HG02623 (cell line): ENCODE results near the gene DEDD.
"Not testable (repeated sequence)": the region's sequence is repeated elsewhere in the genome, so short reads cannot be mapped to it uniquely, and the experiment has no call there.

Source experiments
- ATAC-seq: cut with Tn5 transposase; IDR thresholded peaks from one replicate; pipeline ENCODE4 v1.9.1; 2021; ENCODE audit warnings: moderate library complexity; ENCODE audit not compliant: unreplicated experiment

The DEDD gene

GRCh38 chr1:161130266-161130665, 2.2 kb downstream of the DEDD start:
- no peak for ATAC-seq

DNA sequence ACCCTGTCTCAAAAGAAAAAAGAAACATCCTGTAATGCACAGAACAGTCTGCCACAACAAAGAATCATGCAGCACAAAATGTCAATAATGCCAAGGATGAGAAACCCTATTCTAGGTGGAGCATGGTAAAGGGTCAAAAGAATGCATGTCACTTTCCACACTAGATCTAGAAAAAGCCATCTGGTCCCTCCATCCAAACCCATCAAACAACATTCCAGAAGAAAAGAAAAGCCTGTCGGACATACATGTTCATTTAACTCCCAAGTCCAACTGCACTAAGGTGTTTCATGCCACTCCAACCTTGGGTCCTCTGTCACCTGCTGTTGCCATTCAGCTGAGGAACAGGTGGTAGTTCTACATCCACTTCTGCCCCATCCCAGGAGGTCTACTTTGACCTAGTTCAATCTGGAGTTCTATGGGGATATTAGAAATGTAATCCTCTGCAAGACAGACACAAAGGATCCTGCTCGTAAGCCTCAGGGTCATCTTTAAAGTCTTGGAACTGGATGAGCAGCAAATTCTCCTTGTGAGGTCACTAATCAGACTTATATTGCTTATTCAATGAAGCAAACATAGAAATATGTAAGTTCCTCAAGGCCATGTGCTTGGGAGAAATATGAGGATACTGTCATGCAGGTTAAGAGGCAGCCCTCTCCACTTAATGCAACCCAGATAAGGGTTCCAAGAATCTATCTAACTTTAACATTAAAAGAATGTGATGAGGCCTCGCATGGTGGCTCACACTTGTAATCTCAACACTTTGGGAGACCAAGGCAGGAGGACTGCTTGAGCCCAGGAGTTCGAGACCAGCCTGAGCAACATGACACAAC, 3.7 kb downstream of the DEDD start:
- ATAC-seq = no peak

GRCh38 chr1:161127649-161128048, 4.8 kb downstream of the DEDD start:
- ATAC-seq = no peak

GRCh38 chr1:161122967-161123366, 9.5 kb downstream of the DEDD start:
- no peak for ATAC-seq

DNA sequence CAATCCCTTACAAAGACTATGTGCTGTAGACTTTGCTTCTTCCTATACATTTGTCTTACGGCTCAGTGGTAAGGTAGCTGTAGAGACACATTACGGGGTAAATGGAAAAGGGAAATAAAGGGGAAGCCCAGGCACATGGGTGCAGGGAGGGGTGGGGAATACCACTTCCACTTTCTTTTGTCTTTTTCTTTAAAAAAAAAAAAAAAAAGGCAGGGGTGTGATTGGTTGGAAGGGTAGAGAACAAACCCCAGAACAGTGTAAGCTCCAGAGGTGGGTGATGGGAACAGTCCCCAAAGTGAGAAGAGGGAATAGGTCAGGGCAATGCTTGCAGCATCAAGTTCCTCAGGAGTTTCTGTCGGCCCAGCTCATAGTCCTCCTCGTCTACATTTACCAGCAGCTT, 10.6 kb downstream of the DEDD start:
- ATAC-seq = no peak

DNA sequence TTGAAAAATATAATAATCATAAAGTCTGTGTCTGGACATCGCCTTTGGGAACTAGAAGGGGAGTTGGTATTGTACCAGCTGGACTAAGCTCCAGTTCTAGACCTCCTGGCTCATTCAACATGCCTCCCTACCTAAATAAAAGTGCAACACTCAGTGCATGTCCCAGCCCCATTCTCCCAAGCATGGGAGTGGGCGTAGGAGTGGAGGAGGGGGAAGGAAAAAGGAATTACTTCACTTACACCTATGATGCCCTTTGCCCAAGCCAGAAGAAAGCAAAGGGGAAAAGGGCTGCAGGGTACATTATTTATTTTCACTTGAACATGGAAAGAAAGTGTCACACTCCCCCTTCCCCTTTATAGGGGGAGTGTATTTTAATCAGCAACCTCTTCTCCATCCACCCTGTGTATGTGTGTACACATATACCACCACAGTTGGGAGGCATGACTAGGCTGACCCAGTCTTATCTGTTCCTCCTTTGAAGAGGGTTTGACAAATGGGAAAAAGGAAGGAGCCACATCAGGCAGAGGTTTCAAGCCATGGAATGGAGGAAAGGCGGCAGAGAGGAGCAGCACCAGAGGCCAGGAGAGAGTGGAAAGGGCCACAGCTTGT, 11.3 kb downstream of the DEDD start:
- ATAC-seq = no peak

DNA sequence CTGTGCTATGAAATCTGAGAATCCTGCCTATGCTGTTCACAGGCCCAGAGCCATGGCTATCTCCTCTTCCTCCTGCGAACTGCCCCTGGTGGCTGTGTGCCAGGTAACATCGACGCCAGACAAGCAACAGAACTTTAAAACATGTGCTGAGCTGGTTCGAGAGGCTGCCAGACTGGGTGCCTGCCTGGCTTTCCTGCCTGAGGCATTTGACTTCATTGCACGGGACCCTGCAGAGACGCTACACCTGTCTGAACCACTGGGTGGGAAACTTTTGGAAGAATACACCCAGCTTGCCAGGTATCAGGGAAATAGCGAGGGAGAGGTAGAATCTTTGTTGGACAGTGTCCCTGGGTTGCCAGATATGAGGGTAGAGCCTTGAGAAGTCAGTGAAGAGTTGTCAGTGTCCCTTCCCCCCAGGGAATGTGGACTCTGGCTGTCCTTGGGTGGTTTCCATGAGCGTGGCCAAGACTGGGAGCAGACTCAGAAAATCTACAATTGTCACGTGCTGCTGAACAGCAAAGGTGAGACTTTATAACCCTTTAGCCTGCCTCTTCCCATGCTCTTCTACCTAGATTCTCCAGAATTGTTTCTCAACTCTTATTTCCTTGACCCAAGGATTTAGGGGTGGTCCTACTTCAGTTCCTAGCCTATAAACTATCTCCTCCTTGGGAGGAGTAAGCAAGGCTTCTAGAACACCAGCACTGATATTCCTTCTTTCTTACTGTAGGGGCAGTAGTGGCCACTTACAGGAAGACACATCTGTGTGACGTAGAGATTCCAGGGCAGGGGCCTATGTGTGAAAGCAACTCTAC, 13.2 kb downstream of the DEDD start:
- ATAC-seq = peak; percentile 41

GRCh38 chr1:161117759-161118581, 14.5 kb downstream of the DEDD start, which contains the start of the genes NIT1 and PFDN2:
NIT1 (plus strand) TSS chr1:161118105; CDS start chr1:161118177, 72 bp downstream.
PFDN2 (minus strand) TSS chr1:161118037; CDS start chr1:161118026, 11 bp downstream.
- peak; percentile 76 for ATAC-seq

DNA sequence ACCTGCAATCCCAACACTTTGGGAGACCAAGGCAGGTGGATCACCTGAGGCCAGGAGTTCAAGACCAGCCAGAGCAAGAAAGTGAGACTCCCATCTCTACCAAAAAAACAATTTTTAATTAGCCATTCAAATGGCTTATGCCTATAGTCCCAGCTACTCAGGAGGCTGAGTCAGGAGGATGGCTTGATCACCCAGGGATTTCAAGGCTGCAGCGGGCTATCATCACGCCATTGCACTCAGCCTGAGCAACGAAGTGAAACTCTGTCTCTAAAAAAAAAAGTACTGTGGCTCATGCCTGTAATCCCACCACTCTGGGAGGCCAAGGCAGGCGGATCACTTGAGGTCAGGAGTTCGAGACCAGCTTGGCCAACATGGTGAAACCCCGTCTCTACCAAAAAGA, 16.5 kb downstream of the DEDD start:
- not testable (repeated sequence) for ATAC-seq

DNA sequence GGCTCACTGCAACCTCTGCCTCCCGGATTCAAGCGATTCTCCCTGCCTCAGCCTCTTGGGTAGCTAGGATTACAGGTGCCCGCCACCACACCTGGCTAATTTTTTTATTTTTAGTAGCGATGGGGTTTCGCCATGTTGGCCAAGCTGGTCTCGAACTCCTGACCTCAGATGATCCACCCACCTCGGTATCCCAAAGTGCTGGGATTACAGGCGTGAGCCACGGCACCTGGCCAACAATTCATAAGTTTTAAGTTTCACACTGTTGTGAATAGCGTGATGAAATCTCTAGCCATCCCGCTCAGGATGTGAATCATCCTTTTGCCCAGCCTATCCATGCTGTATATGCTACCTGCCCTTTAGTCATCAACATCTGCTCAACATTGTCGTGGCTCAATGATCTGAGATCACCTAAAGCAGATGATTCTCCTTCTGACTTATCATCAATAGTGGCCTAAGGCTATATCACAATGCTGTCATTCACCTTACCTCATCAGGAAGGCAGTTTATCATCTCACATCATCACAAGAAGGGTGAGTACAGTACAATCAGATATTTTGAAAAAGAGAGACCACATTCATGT, 17.2 kb downstream of the DEDD start:
- no peak for ATAC-seq

GRCh38 chr1:161114556-161114955, 17.9 kb downstream of the DEDD start:
- no peak for ATAC-seq

- no peak for ATAC-seq
These were observed 18.6 kb downstream of the DEDD start for GRCh38 chr1:161113915-161114314.

DNA sequence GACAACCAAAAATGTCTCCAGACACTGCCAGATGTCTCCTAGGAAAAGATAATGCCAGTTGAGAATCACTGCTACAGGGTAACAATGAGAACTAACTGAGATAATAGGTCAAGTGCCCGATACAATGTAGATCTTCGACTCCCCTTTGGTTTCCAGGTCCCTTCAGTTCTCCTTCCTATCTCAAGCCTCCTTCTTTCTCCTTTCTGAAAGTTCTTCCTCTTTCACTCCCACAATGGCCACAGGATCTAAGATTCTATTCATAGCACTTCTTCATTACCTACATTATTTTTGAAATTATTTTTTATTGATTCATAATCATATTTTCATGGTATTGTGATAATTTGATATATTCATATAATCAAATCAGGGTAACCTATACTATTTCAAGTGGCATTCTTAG, 20.9 kb downstream of the DEDD start:
- no peak for ATAC-seq

DNA sequence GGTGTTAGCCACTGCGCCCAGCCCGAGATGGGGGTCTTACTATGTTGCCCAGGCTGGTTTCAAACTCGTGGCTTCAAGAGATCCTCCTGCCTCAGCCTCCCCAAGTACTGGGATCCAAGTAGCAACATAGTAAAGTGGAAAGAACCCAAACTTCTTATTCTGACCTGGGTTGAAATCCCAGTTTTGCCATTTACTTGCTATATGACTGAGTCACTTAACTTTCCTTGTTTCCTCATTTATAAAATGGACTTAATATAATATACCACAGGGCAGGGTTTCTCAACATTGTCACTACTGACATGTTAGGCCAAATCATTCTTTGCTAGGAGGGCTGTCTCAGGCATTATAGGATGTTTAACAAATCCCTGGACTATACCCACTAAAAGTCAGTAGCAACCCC, 21.4 kb downstream of the DEDD start:
- ATAC-seq = no peak

DNA sequence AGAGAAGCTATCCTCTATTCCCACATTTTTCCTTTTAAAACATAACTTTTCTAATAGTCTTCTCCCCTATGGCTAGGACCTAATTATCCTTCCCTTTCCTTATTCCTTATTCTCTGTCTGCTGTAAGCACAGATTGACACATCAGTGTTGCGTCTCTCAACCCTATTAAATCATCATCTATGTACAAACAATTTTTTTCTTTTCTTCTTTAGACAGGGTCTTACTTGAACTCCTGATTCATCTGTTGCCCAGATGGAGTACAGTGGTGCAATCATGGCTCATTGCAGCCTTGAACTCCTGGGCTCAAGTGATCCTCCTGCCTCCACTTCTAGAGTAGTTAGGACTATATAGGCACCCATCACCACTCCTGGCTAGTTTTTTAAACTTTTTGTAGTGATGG, 26.0 kb downstream of the DEDD start:
- ATAC-seq = no peak

DNA sequence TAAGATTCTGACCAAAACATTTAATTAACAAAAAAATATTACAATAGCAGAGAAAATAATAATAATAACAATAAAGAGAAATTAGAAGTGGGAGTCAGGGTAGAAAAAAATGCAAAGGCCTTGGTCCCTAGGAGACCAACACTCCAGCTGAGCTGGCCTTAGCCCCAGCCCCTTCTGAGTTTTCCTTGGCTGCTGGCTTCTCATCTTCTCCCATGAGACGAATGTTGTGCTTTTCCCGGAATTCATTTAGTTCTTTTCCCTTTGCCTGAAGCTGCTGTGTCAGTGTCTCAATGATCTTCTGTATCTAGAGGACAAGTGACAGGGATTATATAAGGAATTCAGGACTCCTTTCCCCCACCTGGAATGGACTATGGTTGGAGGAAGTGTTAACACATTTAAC, 31.9 kb downstream of the DEDD start:
- ATAC-seq = no peak

DNA sequence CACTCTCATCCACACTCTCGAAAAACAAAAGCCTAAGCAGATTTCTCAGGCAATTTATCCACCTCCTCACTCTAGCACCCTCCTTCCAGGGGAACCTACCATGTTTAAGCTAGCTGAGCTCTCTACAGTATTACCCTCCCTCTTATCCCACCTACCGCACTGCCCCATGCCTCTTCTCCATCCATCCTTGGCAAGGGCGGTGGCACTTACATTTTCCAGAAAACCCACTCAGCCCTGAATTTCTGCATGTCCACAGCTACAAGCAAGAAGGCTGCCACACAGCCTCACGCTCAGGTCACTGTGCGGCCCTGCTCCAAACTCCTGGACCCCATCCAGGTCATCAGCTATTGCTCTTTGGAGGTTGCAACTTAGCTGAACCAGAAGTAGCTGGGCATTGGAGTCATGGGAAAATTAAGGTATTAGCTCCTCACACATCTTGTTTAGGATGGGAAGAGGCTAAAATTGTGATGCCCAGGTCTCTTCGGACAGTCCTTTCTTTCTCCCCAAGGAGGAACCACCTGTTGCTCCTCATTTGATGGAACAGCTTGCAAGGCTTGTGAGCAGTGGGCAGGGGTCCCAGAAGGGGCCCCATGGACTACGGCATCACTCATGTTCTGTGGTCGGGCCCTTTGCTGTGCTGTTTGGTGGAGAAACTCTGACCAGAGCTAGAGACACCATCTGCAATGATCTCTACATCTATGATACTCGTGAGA, 33.2 kb downstream of the DEDD start:
- ATAC-seq = no peak

- ATAC-seq = peak; percentile 74
These were observed 34.0 kb downstream of the DEDD start, which contains the start of gene KLHDC9 for GRCh38 chr1:161098210-161099068. KLHDC9 (plus strand) TSS chr1:161098361; CDS start chr1:161098536, 175 bp downstream.

- no peak for ATAC-seq
These were observed 35.9 kb downstream of the DEDD start for GRCh38 chr1:161096530-161096929.
